PC-3 (cell line): ENCODE data around the gene THRB. TPM values are rescaled to one million over a fixed set of nuclear protein-coding genes. Genes with fewer than 3 reads are reported as not detected.
"Not testable (repeated sequence)": the region's sequence is repeated elsewhere in the genome, so short reads cannot be mapped to it uniquely, and the experiment has no call there.

Experiments
- ATAC-seq: fragments of 200-7000 bp; cut with Tn5 transposase; 2 replicates; pipeline ENCODE4 v1.9.1; 2020; ENCODE audit warnings: mild to moderate bottlenecking, moderate library complexity
- BruUV-seq: library from RNA; stranded (reverse); fragments of 400-500 nt; replicated peaks from 2 replicates; lab custom pipeline; 2021; lab: Mats Ljungman, UMichigan
- CTCF ChIA-PET: fragments of 300-600 bp; sonication (Branson Sonifier 250); formaldehyde crosslinking; loops from one replicate; lab custom pipeline; 2022; ENCODE audit warnings: antibody characterized with exemption; lab: Charles Lee
- POLR2A ChIA-PET: fragments of 300-600 bp; sonication (Branson Sonifier 250); formaldehyde crosslinking; loops from one replicate; lab custom pipeline; 2022; ENCODE audit warnings: antibody characterized with exemption; ENCODE audit not compliant: unreplicated experiment; lab: Charles Lee
- DNase-seq: peaks from one replicate; pipeline ENCODE4 v3.0.0-alpha.2; 2015
- H2AFZ ChIP-seq: fragments of 300-600 bp; sonication (generic); 2 replicates; pipeline ENCODE4 v1.6.0; 2016; ENCODE audit warnings: antibody characterized with exemption, low read length
- H3F3A ChIP-seq: fragments of 300-600 bp; sonication (generic); one replicate; pipeline ENCODE4 v1.6.0; 2017; ENCODE audit warnings: antibody characterized with exemption, low read length, control low read depth, mild to moderate bottlenecking; ENCODE audit not compliant: unreplicated experiment
- H3K27ac ChIP-seq: fragments of 300-600 bp; sonication (generic); 2 replicates; pipeline ENCODE4 v1.5.1; 2016; ENCODE audit warnings: mild to moderate bottlenecking, low read length
- H3K27me3 ChIP-seq: fragments of 300-600 bp; sonication (generic); 2 replicates; pipeline ENCODE4 v1.6.1; 2016; ENCODE audit warnings: low read length, mixed read lengths
- H3K36me3 ChIP-seq: fragments of 300-600 bp; sonication (generic); 2 replicates; pipeline ENCODE4 v1.6.1; 2016; ENCODE audit warnings: low read depth, mixed run types, low read length, mixed read lengths
- H3K4me1 ChIP-seq: fragments of 300-600 bp; sonication (generic); 2 replicates; pipeline ENCODE4 v1.5.1; 2016; ENCODE audit warnings: low read length; ENCODE audit not compliant: insufficient read depth
- H3K4me2 ChIP-seq: fragments of 300-600 bp; sonication (generic); 2 replicates; pipeline ENCODE4 v1.6.0; 2016; ENCODE audit warnings: low read length
- H3K4me3 ChIP-seq: fragments of 300-600 bp; sonication (generic); 2 replicates; pipeline ENCODE4 v1.5.1; 2016; ENCODE audit warnings: mild to moderate bottlenecking, low read length, mixed read lengths
- H3K79me2 ChIP-seq: fragments of 300-600 bp; sonication (generic); 2 replicates; pipeline ENCODE4 v1.6.1; 2017; ENCODE audit warnings: low read length, mixed read lengths
- H3K9ac ChIP-seq: fragments of 300-600 bp; sonication (generic); 2 replicates; pipeline ENCODE4 v1.6.0; 2016; ENCODE audit warnings: mild to moderate bottlenecking, low read length
- H3K9me2 ChIP-seq: fragments of 300-600 bp; sonication (generic); replicated peaks from 2 replicates; pipeline ENCODE4 v1.6.1; 2016; ENCODE audit warnings: mixed run types, low read length, mixed read lengths
- H3K9me3 ChIP-seq: fragments of 300-600 bp; sonication (generic); 2 replicates; pipeline ENCODE4 v1.6.1; 2016; ENCODE audit warnings: low read length, mixed read lengths
- H4K20me1 ChIP-seq: fragments of 300-600 bp; sonication (generic); 2 replicates; pipeline ENCODE4 v1.6.1; 2016; ENCODE audit warnings: low read length, mixed read lengths
- CTCF ChIP-seq: fragments of 300-600 bp; sonication (generic); conservative IDR thresholded peaks from 2 replicates; pipeline ENCODE4 v1.5.1; 2017; ENCODE audit warnings: antibody characterized with exemption, low read depth, mild to moderate bottlenecking, low read length
- EZH2 ChIP-seq: fragments of 300-600 bp; sonication (generic); IDR thresholded peaks from one replicate; pipeline ENCODE4 v1.6.1; 2017; ENCODE audit warnings: antibody characterized with exemption, mild to moderate bottlenecking, low read length; ENCODE audit not compliant: unreplicated experiment
- EZH2phosphoT487 ChIP-seq: fragments of 300-600 bp; sonication (generic); IDR thresholded peaks from 2 replicates; pipeline ENCODE4 v1.6.1; 2018; ENCODE audit warnings: mild to moderate bottlenecking, antibody characterized with exemption, low read length, borderline replicate concordance
- intact Hi-C: fragments of 100-400 bp; cut with micrococcal nuclease; formaldehyde crosslinking; loops from 2 replicates; pipeline ENCODE4 v1.9.0; 2023
- total RNA-seq: library from RNA; depleted of rRNA; stranded (reverse); fragments of >200 nt; gene quantifications from 2 replicates; pipeline ENCODE4 v1.2.3, GENCODE V29; 2014

Gene THRB
- total RNA-seq, 1 experiment from 2014 or later: 9.7 TPM

GRCh38 chr3:24100696-24101402, 393.8 kb downstream of the THRB start:
- Histone ChIP-seq H3F3A (no peaks in the 10 kb centered on the region), H3K9me3 (no peaks in the 10 kb centered on the region), H3K4me2 (no peak overlapping the region), H3K79me2 (no peaks in the 10 kb centered on the region), H3K9ac (no peak overlapping the region), H3K9me2 (no peaks in the 10 kb centered on the region), H3K36me3 (no peaks in the 10 kb centered on the region), H4K20me1 (no peaks in the 10 kb centered on the region), H3K27me3 (no peaks in the 10 kb centered on the region), H3K4me3 (no peak overlapping the region), H3K4me1 (peaks cover 9% of the 10 kb centered on the region; the same call in 1 of the 2 replicates), H3K27ac (no peak overlapping the region), H2AFZ (no peak overlapping the region)
- POLR2A ChIA-PET: no interaction called here
- CTCF ChIA-PET: interaction anchor here (0.5 kb wide), 1 partner anchor 61 kb away, joined by 3 read pairs; no protein-coding TSS in a partner anchor
- intact Hi-C loops: no loop called here
- TF ChIP-seq CTCF: no peak
- TF ChIP-seq EZH2: no peak
- TF ChIP-seq EZH2phosphoT487: no peak
- DNase-seq (no peak), ATAC-seq (no peak)
- no TSS peak for BruUV-seq

- BruUV-seq: no TSS peak
- Histone ChIP-seq H3K9ac (no peak overlapping the region), H3K4me1 (peaks cover 5% of the 10 kb centered on the region; the same call in 1 of the 2 replicates), H3K9me2 (no peaks in the 10 kb centered on the region), H3K36me3 (no peaks in the 10 kb centered on the region), H3K4me2 (no peak overlapping the region), H3K27me3 (no peaks in the 10 kb centered on the region), H3K27ac (no peak overlapping the region), H3K9me3 (no peaks in the 10 kb centered on the region), H3K4me3 (no peak overlapping the region), H2AFZ (no peak overlapping the region), H4K20me1 (no peaks in the 10 kb centered on the region), H3K79me2 (no peaks in the 10 kb centered on the region), H3F3A (no peaks in the 10 kb centered on the region)
- ChIA-PET CTCF (no interaction called here), POLR2A (no interaction called here)
- TF ChIP-seq CTCF (no peak), EZH2 (no peak), EZH2phosphoT487 (no peak)
- intact Hi-C loops: no loop called here
- no peak for DNase-seq
- ATAC-seq: no peak
These were observed 397.9 kb downstream of the THRB start for GRCh38 chr3:24096695-24097290.

- no peaks in the 10 kb centered on the region for H3K36me3 ChIP-seq
- no peaks in the 10 kb centered on the region for H3F3A ChIP-seq
- intact Hi-C loops: no loop called here
- DNase-seq (no peak), ATAC-seq (no peak)
- H3K79me2 ChIP-seq: no peaks in the 10 kb centered on the region
- no peak overlapping the region for H3K9ac ChIP-seq
- ChIA-PET CTCF (no interaction called here), POLR2A (no interaction called here)
- H3K27ac ChIP-seq: no peak overlapping the region
- H2AFZ ChIP-seq: no peak overlapping the region
- no peaks in the 10 kb centered on the region for H3K27me3 ChIP-seq
- no peaks in the 10 kb centered on the region for H3K9me2 ChIP-seq
- no peak for TF ChIP-seq CTCF
- TF ChIP-seq EZH2phosphoT487: no peak
- no peak for TF ChIP-seq EZH2
- H3K9me3 ChIP-seq: no peaks in the 10 kb centered on the region
- H3K4me3 ChIP-seq: no peak overlapping the region
- H3K4me2 ChIP-seq: no peak overlapping the region
- no peaks in the 10 kb centered on the region for H4K20me1 ChIP-seq
- BruUV-seq: no TSS peak
- H3K4me1 ChIP-seq: no peaks in the 10 kb centered on the region
These were observed 398.4 kb downstream of the THRB start for GRCh38 chr3:24096271-24096670.

DNA sequence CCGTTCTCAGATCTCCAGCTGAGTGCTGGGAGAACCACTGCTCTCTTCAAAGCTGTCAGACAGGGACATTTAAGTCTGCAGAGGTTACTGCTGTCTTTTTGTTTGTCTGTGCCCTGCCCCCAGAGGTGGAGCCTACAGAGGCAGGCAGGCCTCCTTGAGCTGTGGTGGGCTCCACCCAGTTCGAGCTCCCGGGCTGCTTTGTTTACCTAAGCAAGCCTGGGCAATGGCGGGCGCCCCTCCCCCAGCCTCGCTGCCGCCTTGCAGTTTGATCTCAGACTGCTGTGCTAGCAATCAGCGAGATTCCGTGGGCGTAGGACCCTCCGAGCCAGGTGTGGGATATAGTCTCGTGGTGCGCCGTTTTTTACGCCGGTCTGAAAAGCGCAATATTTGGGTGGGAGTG, 399.8 kb downstream of the THRB start:
- H3K4me3 ChIP-seq, H3K4me1 ChIP-seq, H3K9me2 ChIP-seq, H3K79me2 ChIP-seq, CTCF ChIA-PET, ATAC-seq, H3K27ac ChIP-seq, POLR2A ChIA-PET, H3F3A ChIP-seq, H3K9ac ChIP-seq, DNase-seq, H2AFZ ChIP-seq, H3K9me3 ChIP-seq, BruUV-seq, H3K36me3 ChIP-seq, intact Hi-C loops, H3K4me2 ChIP-seq, H3K27me3 ChIP-seq, H4K20me1 ChIP-seq: not testable (repeated sequence)
